AG08396 (cell line): ENCODE data around the gene ABCA7.
A peak's percentile ranks its signal among the peaks of the same experiment; 100 is the strongest.
"Not testable (repeated sequence)": the region's sequence is repeated elsewhere in the genome, so short reads cannot be mapped to it uniquely, and the experiment has no call there.

Source experiments
- DNase-seq: peaks from one replicate; pipeline ENCODE4 v3.0.0; 2012; ENCODE audit warnings: low spot score, mixed read lengths

Gene ABCA7

DNA sequence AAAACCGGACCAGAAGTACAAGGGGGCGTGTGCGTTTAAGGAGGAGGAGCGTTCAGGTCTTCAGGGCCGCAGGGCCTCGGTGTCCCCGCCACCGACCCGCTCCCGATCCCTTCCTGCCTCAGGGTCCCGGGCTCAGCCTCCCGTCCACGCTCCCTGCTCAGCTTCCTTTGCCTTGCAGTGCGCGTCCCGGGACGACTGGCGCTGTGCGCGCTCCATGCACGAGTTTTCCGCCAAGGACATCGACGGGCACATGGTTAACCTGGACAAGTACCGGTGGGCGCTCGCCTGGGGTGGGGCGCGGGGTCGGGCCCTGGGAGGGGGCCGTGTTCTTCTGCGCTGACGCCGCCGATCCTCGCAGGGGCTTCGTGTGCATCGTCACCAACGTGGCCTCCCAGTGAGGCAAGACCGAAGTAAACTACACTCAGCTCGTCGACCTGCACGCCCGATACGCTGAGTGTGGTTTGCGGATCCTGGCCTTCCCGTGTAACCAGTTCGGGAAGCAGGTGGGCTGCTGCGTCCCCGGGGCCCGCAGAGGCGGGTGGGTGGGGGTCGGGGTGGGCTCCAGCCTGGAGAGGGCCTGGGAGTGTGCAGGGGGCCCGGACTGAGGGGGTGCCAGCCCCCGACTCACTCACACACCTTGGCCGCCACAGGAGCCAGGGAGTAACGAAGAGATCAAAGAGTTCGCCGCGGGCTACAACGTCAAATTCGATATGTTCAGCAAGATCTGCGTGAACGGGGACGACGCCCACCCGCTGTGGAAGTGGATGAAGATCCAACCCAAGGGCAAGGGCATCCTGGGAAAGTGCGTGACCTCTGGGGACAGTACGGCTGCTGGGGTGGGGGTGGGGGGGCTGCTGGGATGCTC lies 65.3 kb downstream of the ABCA7 start:
- DNase-seq: peak; percentile 68

DNA sequence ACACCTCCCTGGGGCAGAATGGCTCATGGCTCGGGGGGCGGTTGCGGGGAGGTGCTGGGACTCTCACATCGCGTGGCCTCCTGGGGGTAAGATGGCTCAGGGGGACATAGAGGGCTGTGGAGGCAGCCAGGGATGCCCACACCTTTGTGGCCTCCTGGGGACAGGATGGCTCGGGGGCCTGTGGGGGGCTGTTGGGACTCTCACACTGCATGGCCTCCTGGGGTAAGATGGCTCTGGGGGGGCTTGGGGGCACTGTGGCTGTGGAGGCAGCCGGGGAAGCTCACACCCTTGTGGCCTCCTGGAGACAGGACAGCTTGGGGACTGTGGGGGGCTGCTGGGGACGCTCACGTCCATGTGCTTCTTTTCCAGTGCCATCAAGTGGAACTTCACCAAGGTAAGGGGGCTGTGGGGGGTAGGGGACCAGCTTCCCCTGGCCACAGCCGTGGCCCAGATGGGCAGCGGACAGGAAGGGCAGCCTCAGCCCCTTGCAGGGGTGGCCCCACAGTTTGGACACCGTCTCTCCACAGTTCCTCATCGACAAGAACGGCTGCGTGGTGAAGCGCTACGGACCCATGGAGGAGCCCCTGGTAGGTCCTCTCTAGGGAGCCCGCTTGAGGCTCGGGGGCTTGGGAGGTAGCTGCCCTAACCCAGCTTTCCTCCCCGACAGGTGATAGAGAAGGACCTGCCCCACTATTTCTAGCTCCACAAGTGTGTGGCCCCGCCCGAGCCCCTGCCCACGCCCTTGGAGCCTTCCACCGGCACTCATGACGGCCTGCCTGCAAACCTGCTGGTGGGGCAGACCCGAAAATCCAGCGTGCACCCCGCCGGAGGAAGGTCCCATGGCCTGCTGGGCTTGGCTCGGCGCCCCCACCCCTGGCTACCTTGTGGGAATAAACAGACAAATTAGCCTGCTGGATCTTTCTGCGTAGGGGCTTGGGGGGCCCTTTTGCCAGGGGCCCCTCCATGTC lies 66.2 kb downstream of the ABCA7 start:
- DNase-seq: no peak

GRCh38 chr19:1106841-1107660 lies 67.1 kb downstream of the ABCA7 start:
- no peak for DNase-seq

DNA sequence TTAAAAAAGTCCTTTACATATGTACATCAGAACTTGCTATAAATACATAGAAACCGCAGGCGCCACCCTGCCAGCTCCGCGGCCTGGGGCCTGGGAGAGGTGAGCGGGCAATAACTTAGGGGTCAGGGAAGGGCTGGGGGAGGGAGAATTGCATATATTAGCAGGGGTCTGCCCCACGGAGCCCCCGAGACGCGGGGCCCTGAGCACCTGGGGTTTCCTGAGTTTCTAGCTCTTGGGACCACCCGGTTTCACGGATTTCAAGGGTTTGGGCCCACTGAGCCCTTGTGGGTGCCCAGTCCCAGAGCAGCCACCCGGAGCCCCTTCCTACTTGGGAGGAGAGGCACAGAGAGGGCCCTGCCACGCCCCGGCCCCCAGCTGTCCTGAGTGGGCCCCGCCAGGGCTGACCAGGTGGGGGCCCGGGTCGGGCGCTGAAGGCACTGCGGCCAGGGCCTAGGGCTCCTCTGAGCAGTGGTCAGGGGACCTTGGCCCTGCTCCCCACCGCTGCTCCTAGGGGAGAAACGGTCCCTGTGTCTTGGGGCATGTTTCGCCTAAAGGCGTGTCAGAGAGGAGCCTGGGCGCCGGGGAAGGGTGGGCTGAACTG lies 67.9 kb downstream of the ABCA7 start:
- DNase-seq: no peak

DNA sequence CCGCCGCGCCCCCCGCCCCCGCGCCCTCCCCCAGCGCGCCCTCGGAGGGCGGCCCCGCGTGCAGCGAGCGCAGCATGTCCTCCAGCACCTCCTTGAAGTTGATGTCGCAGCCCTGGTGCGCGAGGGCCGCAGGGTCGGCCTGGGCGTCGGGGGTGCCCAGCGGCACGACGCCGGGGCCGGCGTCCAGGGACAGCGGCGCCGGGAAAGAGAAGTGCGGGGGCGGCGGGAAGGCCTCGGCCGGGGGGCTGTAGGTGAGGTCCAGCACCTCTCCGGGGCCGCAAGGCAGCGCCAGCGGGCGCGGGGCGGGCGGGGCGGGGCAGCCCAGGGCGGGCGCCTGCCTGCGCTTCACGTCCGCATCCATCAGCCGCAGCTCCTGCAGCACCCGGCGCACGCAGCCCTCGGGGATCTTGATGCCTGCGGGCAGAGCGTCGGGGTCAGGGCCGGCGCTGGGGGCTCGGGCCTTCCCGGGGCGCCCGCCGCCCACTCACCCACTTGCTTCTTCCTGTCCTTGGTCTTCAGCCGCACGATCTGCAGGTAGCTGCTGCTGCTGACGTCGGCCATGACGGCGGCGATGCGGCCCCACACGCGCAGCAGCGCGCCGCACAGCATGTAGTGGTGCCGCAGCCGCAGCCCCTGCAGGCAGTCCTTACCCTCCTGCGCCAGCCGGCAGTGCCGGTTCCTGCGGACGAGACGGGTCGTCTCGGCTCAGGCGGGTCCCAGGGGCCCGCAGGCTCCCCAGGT lies 68.6 kb downstream of the ABCA7 start:
- no peak for DNase-seq

- DNase-seq: no peak
Measured at GRCh38 chr19:1109032-1109551, 69.2 kb downstream of the ABCA7 start.

DNA sequence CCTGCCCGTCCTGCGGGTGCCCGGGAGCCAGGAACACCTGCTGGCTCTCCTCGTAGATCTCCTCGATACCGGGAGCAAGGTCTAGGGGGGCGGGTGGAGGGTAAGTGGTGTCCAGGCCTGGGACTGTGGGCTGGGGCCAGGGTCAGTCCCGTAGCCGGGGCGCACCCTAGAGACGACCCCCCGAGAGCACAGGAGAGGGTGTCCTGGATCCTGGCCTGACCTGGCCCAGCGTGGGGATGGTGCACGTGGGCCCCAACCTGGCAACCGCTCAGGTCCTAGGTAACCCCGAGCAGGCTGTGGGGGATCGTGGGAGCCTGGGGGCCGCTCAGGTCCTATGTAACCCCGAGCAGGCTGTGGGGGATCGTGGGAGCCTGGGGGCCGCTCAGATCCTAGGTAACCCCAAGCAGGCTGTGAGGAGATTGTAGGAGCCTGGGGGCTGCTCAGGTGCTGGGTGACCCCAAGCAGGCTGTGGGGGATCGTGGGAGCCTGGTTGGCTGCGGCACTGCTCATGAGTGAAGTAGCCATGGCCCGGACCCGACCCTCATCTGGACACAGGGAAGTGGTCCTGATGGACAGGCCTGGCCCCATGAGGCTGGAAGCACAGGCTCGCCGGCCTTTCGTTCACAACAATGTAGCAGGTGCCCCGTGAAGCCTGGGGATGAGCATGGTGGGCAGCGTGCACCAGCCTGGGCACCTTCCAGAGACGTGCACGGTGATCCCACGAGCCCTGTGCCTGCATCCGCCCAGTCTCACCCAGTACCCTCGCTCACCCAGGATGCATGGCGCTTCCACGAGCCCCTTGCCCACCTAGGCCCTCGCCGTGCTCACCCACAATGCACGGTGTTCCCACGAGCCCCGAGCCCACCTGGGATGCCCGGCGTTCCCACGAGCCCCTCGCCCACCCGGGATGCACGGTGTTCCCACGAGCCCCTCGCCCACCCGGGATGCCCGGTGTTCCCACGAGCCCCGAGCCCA lies 70.1 kb downstream of the ABCA7 start:
- DNase-seq: no peak

DNA sequence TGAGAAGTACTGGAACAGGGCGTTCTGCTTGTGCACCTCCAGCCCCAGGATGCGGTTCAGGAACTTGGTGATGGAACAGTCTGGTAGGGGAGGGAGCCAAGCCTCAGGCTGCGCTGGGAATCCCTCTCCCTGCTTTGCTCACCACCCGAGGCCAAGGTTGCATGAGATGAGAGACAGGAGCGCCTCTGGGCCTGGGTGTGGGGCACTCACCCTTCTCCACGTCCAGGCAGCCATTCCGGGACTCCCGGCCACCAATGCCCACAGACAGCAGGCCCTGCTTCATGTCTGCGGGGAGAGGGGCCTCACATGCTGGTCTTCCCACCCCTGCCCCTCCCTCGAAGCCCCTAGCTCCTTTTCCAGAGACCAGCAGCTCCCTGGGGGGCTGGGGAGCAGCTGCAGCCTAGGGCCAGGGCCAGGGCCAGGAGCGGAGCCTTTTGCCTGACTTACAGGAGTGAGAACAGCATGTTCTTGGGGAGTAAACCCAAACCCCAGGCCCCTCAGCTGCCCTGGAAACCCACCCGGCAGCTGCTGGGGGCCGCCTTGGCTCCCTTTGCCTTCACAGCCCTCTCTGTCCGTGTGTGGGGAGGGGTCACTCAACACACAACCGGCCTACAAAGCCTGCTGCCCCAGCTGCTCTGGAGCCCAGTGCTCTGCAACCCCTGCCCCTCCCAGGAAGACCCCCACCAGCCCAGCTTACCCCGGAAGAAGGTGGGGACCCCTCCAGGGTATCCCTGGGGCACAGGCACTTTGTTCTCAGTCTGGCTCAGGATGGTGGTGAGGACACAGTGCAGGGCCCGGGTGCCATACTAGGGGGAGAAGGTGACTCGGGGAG lies 71.1 kb downstream of the ABCA7 start:
- DNase-seq: no peak

GRCh38 chr19:1111641-1112267 lies 71.8 kb downstream of the ABCA7 start:
- no peak for DNase-seq

DNA sequence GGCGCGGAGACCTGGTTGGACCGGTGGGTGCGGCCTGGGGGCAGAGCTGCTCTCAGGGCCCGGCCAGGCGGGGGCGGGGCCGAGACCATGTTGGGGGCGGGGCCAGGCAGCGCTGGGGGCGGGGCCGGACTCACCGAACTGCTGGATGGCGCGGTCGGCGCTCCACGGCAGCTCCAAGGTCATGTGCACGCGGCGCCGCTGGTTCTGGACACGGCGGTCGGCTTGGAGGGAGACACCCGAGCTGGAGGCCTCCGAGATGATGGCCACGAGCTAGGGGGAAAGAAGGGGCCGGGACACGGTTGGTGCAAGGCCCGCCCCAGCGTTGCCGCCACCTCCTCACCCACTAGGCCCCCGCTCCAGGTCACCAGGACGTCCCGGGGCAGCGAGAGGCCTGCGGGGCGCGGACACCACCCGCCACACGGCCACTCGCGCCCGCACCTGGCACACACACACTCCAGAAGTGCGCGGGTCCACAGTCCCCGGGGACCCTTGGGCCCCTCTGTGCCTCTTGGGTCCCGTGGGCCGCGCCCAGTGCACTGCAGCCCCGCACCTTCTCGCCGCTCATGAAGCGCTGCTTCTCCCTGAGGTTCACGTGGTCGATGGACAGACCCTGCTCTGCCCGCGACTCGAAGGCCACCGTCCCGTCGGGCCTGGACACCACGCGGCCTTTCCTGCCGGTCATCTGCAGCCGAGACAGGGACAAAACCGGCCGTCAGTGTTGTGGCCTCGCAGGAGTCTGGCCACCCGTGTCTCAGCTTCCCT lies 72.5 kb downstream of the ABCA7 start:
- no peak for DNase-seq

DNA sequence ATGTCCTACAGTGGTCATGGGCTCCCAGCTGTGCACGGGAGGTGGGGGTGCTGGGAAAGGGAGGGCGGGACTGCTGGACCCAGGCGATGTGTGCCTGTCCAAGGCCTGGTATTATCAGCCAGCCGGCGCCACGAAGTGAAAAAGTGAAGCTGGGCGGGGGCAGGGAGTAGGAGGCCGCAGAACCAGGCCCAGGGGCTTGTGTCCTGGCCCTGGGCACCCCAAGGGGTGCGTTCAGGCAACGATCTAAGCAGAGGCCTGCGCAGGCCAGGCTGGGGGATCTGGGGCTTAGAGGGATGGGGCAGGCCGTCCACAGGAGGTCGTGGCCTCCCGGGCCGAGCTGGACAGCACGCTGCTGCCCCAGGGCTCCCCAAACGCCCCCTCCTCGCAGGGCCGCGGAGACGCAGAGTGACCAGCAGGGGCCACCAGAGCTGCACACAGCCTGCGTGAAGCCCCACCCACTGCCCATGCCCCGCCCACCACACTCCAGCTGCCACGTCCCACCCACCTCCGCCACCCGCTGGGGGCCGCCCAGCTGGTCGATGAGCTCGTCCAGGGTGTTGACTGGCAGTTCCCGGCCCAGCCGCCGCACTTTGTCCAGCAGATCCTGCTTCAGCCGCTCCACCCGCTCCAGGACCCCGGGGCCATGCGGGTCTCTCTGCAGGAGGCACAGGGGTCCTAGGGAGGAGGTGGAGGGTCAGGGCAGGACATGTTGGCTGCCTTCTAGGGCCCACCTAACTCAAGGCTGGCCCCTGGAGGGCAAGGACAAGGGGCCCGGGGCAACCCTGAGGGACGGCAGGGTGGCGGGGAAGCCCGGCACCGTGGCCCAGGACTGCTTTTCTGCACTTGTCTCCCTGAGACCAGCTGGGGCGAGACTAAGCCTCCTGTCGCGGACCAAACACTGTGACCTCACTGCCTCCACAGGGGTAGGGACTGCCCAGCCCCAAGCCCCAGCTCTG lies 73.4 kb downstream of the ABCA7 start:
- DNase-seq: peak; percentile 99

DNA sequence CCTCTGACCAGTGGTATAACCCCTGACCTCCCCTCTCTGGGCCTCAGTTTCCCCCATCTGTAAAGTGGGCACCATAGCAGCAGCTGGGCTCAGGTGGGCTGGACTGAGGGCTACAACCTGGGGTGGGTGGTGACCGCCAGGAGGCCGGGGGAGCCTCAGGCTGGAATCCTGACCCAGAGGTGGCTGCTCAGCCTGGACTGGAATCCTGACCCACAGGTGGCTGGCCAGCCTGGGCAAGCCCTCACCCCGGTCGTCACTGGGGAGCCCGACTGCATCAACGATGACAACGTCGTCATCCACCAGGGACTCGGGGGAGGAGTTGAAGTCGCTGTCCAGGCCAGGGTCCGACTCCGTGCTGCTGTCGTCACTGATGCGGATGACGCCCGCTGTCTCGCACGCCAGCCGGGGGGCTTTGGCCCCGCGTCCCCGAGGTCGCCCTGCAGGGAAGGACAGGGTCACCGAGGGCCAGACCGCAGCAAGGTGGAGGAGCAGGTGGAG lies 74.1 kb downstream of the ABCA7 start:
- DNase-seq: no peak

- not testable (repeated sequence) for DNase-seq
Measured at GRCh38 chr19:1114728-1115127, 74.8 kb downstream of the ABCA7 start.
